Muscle layer of colon (tissue), 2 donors: ENCODE results near the gene MAPK8.

Source experiments
- H3K27ac ChIP-seq: one replicate; pipeline ENCODE4 v1.7.0; 2013; ENCODE audit warnings: low read depth, mild to moderate bottlenecking, low read length, moderate library complexity
- H3K27me3 ChIP-seq, 2 donors: one replicate each; pipeline ENCODE4 v1.7.0; 2013; ENCODE audit warnings: low read length in 2 of 2, mild to moderate bottlenecking in 2 of 2; ENCODE audit not compliant: insufficient read depth in 2 of 2, control insufficient read depth in 1 of 2
- H3K36me3 ChIP-seq: one replicate; pipeline ENCODE4 v1.7.0; 2013; ENCODE audit warnings: mild to moderate bottlenecking, low read length; ENCODE audit not compliant: insufficient read depth
- H3K4me1 ChIP-seq: one replicate; pipeline ENCODE4 v1.7.0; 2013; ENCODE audit warnings: mild to moderate bottlenecking, low read length; ENCODE audit not compliant: insufficient read depth
- H3K4me3 ChIP-seq, 2 donors: one replicate each; pipeline ENCODE4 v1.7.0; 2013; ENCODE audit warnings: low read length in 2 of 2, low read depth in 1 of 2, mild to moderate bottlenecking in 1 of 2, moderate library complexity in 1 of 2
- H3K9ac ChIP-seq: one replicate; pipeline ENCODE4 v1.7.0; 2013; ENCODE audit warnings: low read length
- H3K9me3 ChIP-seq: one replicate; pipeline ENCODE4 v1.7.0; 2013; ENCODE audit warnings: mild to moderate bottlenecking, low read length
- donor health status: abdominal sarcoma.
- donor health status: Adenocarcinoma of cecum.

The MAPK8 gene

GRCh38 chr10:48423884-48424283 lies 117.4 kb downstream of the MAPK8 start:
- Histone ChIP-seq H3K36me3 (peaks cover 11% of the 10 kb centered on the region), H3K27ac (no peak overlapping the region), H3K27me3 (no peaks in the 10 kb centered on the region), H3K9ac (no peak overlapping the region), H3K4me3 (no peak overlapping the region), H3K4me1 (no peaks in the 10 kb centered on the region), H3K9me3 (no peaks in the 10 kb centered on the region)

- H3K4me3 ChIP-seq: no peak overlapping the region
- H3K27ac ChIP-seq: no peak overlapping the region
- no peaks in the 10 kb centered on the region for H3K9me3 ChIP-seq
- no peaks in the 10 kb centered on the region for H3K27me3 ChIP-seq
- H3K36me3 ChIP-seq: peaks cover 19% of the 10 kb centered on the region
- H3K9ac ChIP-seq: no peak overlapping the region
- no peaks in the 10 kb centered on the region for H3K4me1 ChIP-seq
Observed at GRCh38 chr10:48428896-48429295, 122.4 kb downstream of the MAPK8 start.

GRCh38 chr10:48429309-48429708 lies 122.8 kb downstream of the MAPK8 start:
- Histone ChIP-seq H3K4me3 (no peak overlapping the region), H3K9ac (no peak overlapping the region), H3K4me1 (no peaks in the 10 kb centered on the region), H3K9me3 (no peaks in the 10 kb centered on the region), H3K36me3 (peaks cover 19% of the 10 kb centered on the region), H3K27me3 (no peaks in the 10 kb centered on the region), H3K27ac (no peak overlapping the region)

GRCh38 chr10:48430402-48430993 lies 124.0 kb downstream of the MAPK8 start:
- H3K9ac ChIP-seq: no peak overlapping the region
- no peaks in the 10 kb centered on the region for H3K4me1 ChIP-seq
- peaks cover 21% of the 10 kb centered on the region for H3K36me3 ChIP-seq
- no peak overlapping the region for H3K4me3 ChIP-seq
- H3K27me3 ChIP-seq: no peaks in the 10 kb centered on the region
- H3K27ac ChIP-seq: no peak overlapping the region
- no peaks in the 10 kb centered on the region for H3K9me3 ChIP-seq

- H3K27me3 ChIP-seq: no peaks in the 10 kb centered on the region
- no peak overlapping the region for H3K9ac ChIP-seq
- no peak overlapping the region for H3K4me3 ChIP-seq
- no peaks in the 10 kb centered on the region for H3K9me3 ChIP-seq
- H3K27ac ChIP-seq: no peak overlapping the region
- peaks cover 20% of the 10 kb centered on the region for H3K36me3 ChIP-seq
- H3K4me1 ChIP-seq: no peaks in the 10 kb centered on the region
Observed at GRCh38 chr10:48431871-48432270, 125.4 kb downstream of the MAPK8 start.

GRCh38 chr10:48437546-48437945 lies 131.1 kb downstream of the MAPK8 start:
- H3K27ac ChIP-seq: no peak overlapping the region
- peaks cover 12% of the 10 kb centered on the region for H3K36me3 ChIP-seq
- no peaks in the 10 kb centered on the region for H3K9me3 ChIP-seq
- H3K4me3 ChIP-seq: no peak overlapping the region
- no peaks in the 10 kb centered on the region for H3K27me3 ChIP-seq
- no peaks in the 10 kb centered on the region for H3K4me1 ChIP-seq
- no peak overlapping the region for H3K9ac ChIP-seq

- H3K27me3 ChIP-seq: no peaks in the 10 kb centered on the region
- peaks cover 12% of the 10 kb centered on the region for H3K36me3 ChIP-seq
- no peak overlapping the region for H3K9ac ChIP-seq
- H3K4me3 ChIP-seq: no peak overlapping the region
- H3K9me3 ChIP-seq: no peaks in the 10 kb centered on the region
- H3K4me1 ChIP-seq: no peaks in the 10 kb centered on the region
- H3K27ac ChIP-seq: no peak overlapping the region
Observed at GRCh38 chr10:48439031-48439430, 132.6 kb downstream of the MAPK8 start.

- peaks cover 12% of the 10 kb centered on the region for H3K36me3 ChIP-seq
- no peak overlapping the region for H3K9ac ChIP-seq
- H3K27me3 ChIP-seq: no peaks in the 10 kb centered on the region
- no peaks in the 10 kb centered on the region for H3K4me1 ChIP-seq
- H3K4me3 ChIP-seq: no peak overlapping the region
- no peak overlapping the region for H3K27ac ChIP-seq
- H3K9me3 ChIP-seq: no peaks in the 10 kb centered on the region
Observed at GRCh38 chr10:48439581-48440041, 133.1 kb downstream of the MAPK8 start.

GRCh38 chr10:48440771-48441170 lies 134.3 kb downstream of the MAPK8 start:
- peaks cover 7% of the 10 kb centered on the region for H3K36me3 ChIP-seq
- H3K27me3 ChIP-seq: no peaks in the 10 kb centered on the region
- no peaks in the 10 kb centered on the region for H3K9me3 ChIP-seq
- H3K4me3 ChIP-seq: no peak overlapping the region
- H3K9ac ChIP-seq: no peak overlapping the region
- no peak overlapping the region for H3K27ac ChIP-seq
- no peaks in the 10 kb centered on the region for H3K4me1 ChIP-seq

GRCh38 chr10:48442090-48442808 lies 135.8 kb downstream of the MAPK8 start:
- Histone ChIP-seq H3K27me3 (no peaks in the 10 kb centered on the region), H3K4me1 (no peaks in the 10 kb centered on the region), H3K9me3 (no peaks in the 10 kb centered on the region), H3K4me3 (no peak overlapping the region), H3K9ac (no peak overlapping the region), H3K36me3 (peaks cover 6% of the 10 kb centered on the region), H3K27ac (no peak overlapping the region)

- Histone ChIP-seq H3K27ac (no peak overlapping the region), H3K36me3 (peaks cover 3% of the 10 kb centered on the region), H3K4me1 (no peaks in the 10 kb centered on the region), H3K27me3 (no peaks in the 10 kb centered on the region), H3K9ac (no peak overlapping the region), H3K4me3 (no peak overlapping the region), H3K9me3 (no peaks in the 10 kb centered on the region)
Observed at GRCh38 chr10:48442809-48443177, 136.3 kb downstream of the MAPK8 start.

GRCh38 chr10:48444266-48444665 lies 137.8 kb downstream of the MAPK8 start:
- Histone ChIP-seq H3K9ac (no peak overlapping the region), H3K4me3 (no peak overlapping the region), H3K36me3 (no peaks in the 10 kb centered on the region), H3K27me3 (no peaks in the 10 kb centered on the region), H3K4me1 (no peaks in the 10 kb centered on the region), H3K27ac (no peak overlapping the region), H3K9me3 (no peaks in the 10 kb centered on the region)
